Keratinocyte (primary cell): ENCODE data around the gene TDRD9. TPM values are rescaled to one million over a fixed set of nuclear protein-coding genes. Genes with fewer than 3 reads are reported as not detected.

Experiments
- DNase-seq: peaks from one replicate; pipeline ENCODE4 v3.0.0-alpha.2; 2011; ENCODE audit warnings: low read depth, missing footprints, low spot score
- FAIRE-seq: peaks from 2 replicates; lab custom pipeline; 2011; peaks lifted over from hg19 to GRCh38; lab: Jason Lieb, UNC
- H2AFZ ChIP-seq: 2 replicates; pipeline ENCODE4 v1.6.0; 2012; ENCODE audit warnings: low read length, control low read depth, inconsistent platforms; ENCODE audit not compliant: control insufficient read depth
- H3K27ac ChIP-seq: 2 replicates; pipeline ENCODE4 v1.5.1; 2011; ENCODE audit warnings: low read length; ENCODE audit not compliant: control insufficient read depth, insufficient read depth
- H3K27me3 ChIP-seq: 3 replicates; pipeline ENCODE4 v1.6.0; 2011; ENCODE audit warnings: low read length; ENCODE audit not compliant: control insufficient read depth, insufficient read depth; ENCODE audit errors: extremely low read depth
- H3K36me3 ChIP-seq, 2 experiments: 2 replicates in 1 of 2; 3 replicates in 1 of 2; pipeline ENCODE4 v1.5.1; 2011; ENCODE audit warnings: low read length in 2 of 2, mild to moderate bottlenecking in 1 of 2; ENCODE audit not compliant: control insufficient read depth in 2 of 2, insufficient read depth in 2 of 2; ENCODE audit errors: extremely low read depth in 1 of 2
- H3K4me1 ChIP-seq: 3 replicates; pipeline ENCODE4 v1.5.1; 2011; ENCODE audit warnings: low read length; ENCODE audit not compliant: control insufficient read depth, insufficient read depth; ENCODE audit errors: extremely low read depth
- H3K4me2 ChIP-seq: 3 replicates; pipeline ENCODE4 v1.6.0; 2011; ENCODE audit warnings: low read depth, low read length; ENCODE audit not compliant: control insufficient read depth, insufficient read depth; ENCODE audit errors: extremely low read depth
- H3K4me3 ChIP-seq, 3 experiments: fragments of 200-600 bp in 1 of 3; sonication (generic) in 1 of 3; 2 replicates in 2 of 3; 3 replicates in 1 of 3; pipeline ENCODE4 v1.5.1; 2011 to 2016; ENCODE audit warnings: low read length in 3 of 3, mild to moderate bottlenecking in 3 of 3, control low read depth in 2 of 3, inconsistent platforms in 1 of 3, low read depth in 1 of 3, mixed read lengths in 1 of 3, mixed run types in 1 of 3, moderate library complexity in 1 of 3; ENCODE audit not compliant: control insufficient read depth in 2 of 3, insufficient read depth in 2 of 3; ENCODE audit errors: extremely low read depth in 1 of 3
- H3K79me2 ChIP-seq: 2 replicates; pipeline ENCODE4 v1.6.0; 2012; ENCODE audit warnings: low read length; ENCODE audit not compliant: control insufficient read depth, insufficient read depth
- H3K9ac ChIP-seq: 3 replicates; pipeline ENCODE4 v1.6.0; 2011; ENCODE audit warnings: low read length; ENCODE audit not compliant: control insufficient read depth, insufficient read depth; ENCODE audit errors: extremely low read depth
- H3K9me1 ChIP-seq: 3 replicates; pipeline ENCODE4 v1.6.0; 2011; ENCODE audit warnings: low read length; ENCODE audit not compliant: control insufficient read depth, insufficient read depth; ENCODE audit errors: extremely low read depth
- H3K9me3 ChIP-seq: 2 replicates; pipeline ENCODE4 v1.5.1; 2012; ENCODE audit warnings: low read depth, low read length; ENCODE audit not compliant: control insufficient read depth
- H4K20me1 ChIP-seq: 3 replicates; pipeline ENCODE4 v1.6.0; 2011; ENCODE audit warnings: low read length; ENCODE audit not compliant: control insufficient read depth, insufficient read depth; ENCODE audit errors: extremely low read depth
- EZH2 ChIP-seq: IDR thresholded peaks from one replicate; pipeline ENCODE4 v1.6.1; 2012; ENCODE audit warnings: inconsistent platforms, mild to moderate bottlenecking, low read length, moderate library complexity
- dilution Hi-C: fragments of 300-500 bp; cut with MboI; formaldehyde crosslinking; loops from one replicate; pipeline ENCODE4 v1.7.0; 2020; ENCODE audit warnings: low sequenced_read_pairs; ENCODE audit not compliant: extremely low pct_ligation_motif_present
- polyA plus RNA-seq, 5 experiments: library from polyadenylated mRNA; depleted of rRNA in 3 of 5; stranded (reverse) in 3 of 5; stranded (forward) in 1 of 5; unstranded in 1 of 5; fragments of >200 nt; gene quantifications; 1 replicate in 1 of 5; 2 replicates in 3 of 5; 3 replicates in 1 of 5; pipeline versions ENCODE4 v1.2.1 to v1.2.3, GENCODE V29; 2011 to 2012; ENCODE audit warnings: missing spikeins in 2 of 5, low read depth in 1 of 5, low replicate concordance in 1 of 5
- TF ChIP-seq, protein P1 (sequence below), 3 experiments: IDR thresholded peaks in 1 of 3; conservative IDR thresholded peaks in 1 of 3; optimal IDR thresholded peaks in 1 of 3; 2 replicates in 2 of 3; 3 replicates in 1 of 3; pipeline versions ENCODE3 to v1.5.1; 2011; ENCODE audit warnings: low read length in 3 of 3, mild to moderate bottlenecking in 3 of 3, moderate library complexity in 2 of 3, control low read depth in 1 of 3, inconsistent platforms in 1 of 3; ENCODE audit not compliant: insufficient read depth in 2 of 3; ENCODE audit errors: extremely low read depth in 1 of 3

The TDRD9 gene
- polyA plus RNA-seq, 1 donor (not counting 4 experiments of a cell fraction or from before 2014, with no cell fraction given), result 0.10 TPM

DNA sequence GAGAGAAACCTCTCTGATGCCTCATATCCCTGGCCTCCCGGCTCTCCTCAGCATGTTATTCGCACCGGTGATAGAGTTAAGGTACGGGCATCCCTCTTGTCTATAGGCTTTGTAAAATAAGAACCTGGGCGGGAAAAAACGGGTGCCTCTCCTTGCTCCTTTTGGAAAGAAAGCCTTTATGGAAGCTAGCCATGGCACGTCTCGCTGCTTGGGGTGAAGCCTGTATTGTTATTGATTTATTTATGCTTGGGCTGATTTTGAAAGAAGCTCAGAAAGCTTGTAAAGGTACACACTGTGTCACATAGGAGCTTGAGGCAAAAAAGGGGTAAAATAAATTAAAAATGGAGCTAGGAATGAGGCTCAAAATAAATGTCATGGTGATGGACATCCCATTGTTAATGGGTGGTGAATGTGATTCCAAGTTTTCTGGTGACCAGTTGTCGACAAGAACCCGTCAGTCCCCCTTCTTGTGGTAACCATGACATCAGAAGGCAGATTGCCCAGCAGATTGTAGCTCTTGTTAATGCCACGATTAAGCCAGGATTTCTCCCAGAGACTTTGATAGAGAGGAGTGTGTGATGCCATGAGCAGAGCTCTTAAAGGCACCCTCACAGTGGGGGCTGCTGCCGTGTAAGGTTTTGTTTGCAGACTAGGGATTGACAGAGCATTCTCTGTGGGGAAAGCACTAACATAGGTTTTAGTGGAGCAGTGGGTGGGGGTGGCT is 106.9 kb downstream of the TDRD9 start:
- Histone ChIP-seq H3K36me3 (no peaks in the 10 kb centered on the region), H3K9ac (no peak overlapping the region), H2AFZ (no peak overlapping the region), H3K27ac (no peak overlapping the region), H3K4me3 (no peak overlapping the region), H3K9me3 (no peaks in the 10 kb centered on the region), H3K27me3 (peaks cover 9% of the 10 kb centered on the region), H3K9me1 (no peaks in the 10 kb centered on the region), H3K79me2 (no peaks in the 10 kb centered on the region), H3K4me2 (no peak overlapping the region), H4K20me1 (no peaks in the 10 kb centered on the region), H3K4me1 (no peaks in the 10 kb centered on the region)
- FAIRE-seq, result no peak
- TF ChIP-seq, protein P1, sequence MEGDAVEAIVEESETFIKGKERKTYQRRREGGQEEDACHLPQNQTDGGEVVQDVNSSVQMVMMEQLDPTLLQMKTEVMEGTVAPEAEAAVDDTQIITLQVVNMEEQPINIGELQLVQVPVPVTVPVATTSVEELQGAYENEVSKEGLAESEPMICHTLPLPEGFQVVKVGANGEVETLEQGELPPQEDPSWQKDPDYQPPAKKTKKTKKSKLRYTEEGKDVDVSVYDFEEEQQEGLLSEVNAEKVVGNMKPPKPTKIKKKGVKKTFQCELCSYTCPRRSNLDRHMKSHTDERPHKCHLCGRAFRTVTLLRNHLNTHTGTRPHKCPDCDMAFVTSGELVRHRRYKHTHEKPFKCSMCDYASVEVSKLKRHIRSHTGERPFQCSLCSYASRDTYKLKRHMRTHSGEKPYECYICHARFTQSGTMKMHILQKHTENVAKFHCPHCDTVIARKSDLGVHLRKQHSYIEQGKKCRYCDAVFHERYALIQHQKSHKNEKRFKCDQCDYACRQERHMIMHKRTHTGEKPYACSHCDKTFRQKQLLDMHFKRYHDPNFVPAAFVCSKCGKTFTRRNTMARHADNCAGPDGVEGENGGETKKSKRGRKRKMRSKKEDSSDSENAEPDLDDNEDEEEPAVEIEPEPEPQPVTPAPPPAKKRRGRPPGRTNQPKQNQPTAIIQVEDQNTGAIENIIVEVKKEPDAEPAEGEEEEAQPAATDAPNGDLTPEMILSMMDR (optimal IDR thresholded peaks at IDR 0.05 in 1 of 3, IDR thresholded peaks at IDR 0.05 in 1 of 3, conservative IDR thresholded peaks at IDR 0.05 in 1 of 3; ENCODE audit: extremely low read depth in 1 of 3, insufficient read depth in 2 of 3, low read length in 3 of 3), result no peak
- no peak for TF ChIP-seq EZH2
- dilution Hi-C loops, result loop anchor here (25.0 kb wide), 1 partner anchor 102 kb away; the partner anchor contains the start of gene KIF26A
- no peak for DNase-seq

DNA sequence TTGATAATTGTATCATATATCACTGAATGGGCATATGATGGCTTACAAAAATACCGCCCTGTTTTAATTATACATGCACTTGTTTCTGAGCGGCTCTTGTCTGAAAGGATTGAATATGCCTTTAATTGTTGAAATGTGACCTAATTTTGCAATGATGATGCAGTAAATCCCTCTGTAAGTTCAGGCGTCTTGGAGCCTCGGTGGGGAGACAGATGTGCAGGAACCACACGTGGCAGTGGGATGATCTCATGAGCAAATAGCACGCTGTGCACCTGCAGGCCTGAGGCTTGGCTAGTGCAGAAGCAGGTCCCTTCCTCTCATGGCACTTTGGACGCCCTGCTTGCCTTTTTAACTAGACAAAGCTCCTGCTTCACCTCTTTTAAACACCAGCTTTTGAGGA is 108.0 kb downstream of the TDRD9 start:
- no peak for TF ChIP-seq EZH2
- TF ChIP-seq, protein P1 (optimal IDR thresholded peaks at IDR 0.05 in 1 of 3, IDR thresholded peaks at IDR 0.05 in 1 of 3, conservative IDR thresholded peaks at IDR 0.05 in 1 of 3; ENCODE audit: extremely low read depth in 1 of 3, insufficient read depth in 2 of 3, low read length in 3 of 3), result no peak
- DNase-seq (no peak), FAIRE-seq (no peak)
- Histone ChIP-seq H3K9ac (no peak overlapping the region), H3K9me1 (no peaks in the 10 kb centered on the region), H3K27ac (no peak overlapping the region), H3K79me2 (no peaks in the 10 kb centered on the region), H4K20me1 (no peaks in the 10 kb centered on the region), H3K36me3 (no peaks in the 10 kb centered on the region), H3K4me3 (no peak overlapping the region), H3K4me2 (no peak overlapping the region), H3K27me3 (peaks cover 13% of the 10 kb centered on the region), H2AFZ (no peak overlapping the region), H3K4me1 (no peaks in the 10 kb centered on the region), H3K9me3 (no peaks in the 10 kb centered on the region)
- dilution Hi-C loops, result loop anchor here (25.0 kb wide), 1 partner anchor 101 kb away; the partner anchor contains the start of gene KIF26A
